H9 (cell line): Measurements from ENCODE around the gene PHYHIPL. TPM values are rescaled to one million over a fixed set of nuclear protein-coding genes. Genes with fewer than 3 reads are reported as not detected.

ENCODE experiments used
- DNase-seq: peaks from one replicate; pipeline ENCODE4 v3.0.0-alpha.2; 2017
- H2AFZ ChIP-seq: one replicate; pipeline ENCODE4 v1.6.1; 2013; ENCODE audit warnings: mild to moderate bottlenecking, low read length, control low read depth, moderate library complexity
- H2AK5ac ChIP-seq: 2 replicates; pipeline ENCODE4 v1.6.1; 2013; ENCODE audit warnings: low read length, control low read depth, mixed read lengths; ENCODE audit not compliant: insufficient read length
- H2BK120ac ChIP-seq: one replicate; pipeline ENCODE4 v1.6.1; 2013; ENCODE audit warnings: low read depth, mild to moderate bottlenecking, low read length, control low read depth, inconsistent platforms; ENCODE audit not compliant: poor library complexity, severe bottlenecking
- H2BK12ac ChIP-seq: 2 replicates; pipeline ENCODE4 v1.6.1; 2013; ENCODE audit warnings: low read length, control low read depth, mixed read lengths, low read depth; ENCODE audit not compliant: insufficient read length
- H2BK15ac ChIP-seq: 2 replicates; pipeline ENCODE4 v1.6.1; 2013; ENCODE audit warnings: low read depth, low read length, control low read depth
- H2BK20ac ChIP-seq: one replicate; pipeline ENCODE4 v1.6.1; 2013; ENCODE audit warnings: low read depth, mild to moderate bottlenecking, low read length, control low read depth, inconsistent platforms; ENCODE audit not compliant: poor library complexity, severe bottlenecking
- H2BK5ac ChIP-seq: 2 replicates; pipeline ENCODE4 v1.6.1; 2013; ENCODE audit warnings: low read length, control low read depth, mixed read lengths; ENCODE audit not compliant: insufficient read length
- H3K14ac ChIP-seq: 2 replicates; pipeline ENCODE4 v1.6.1; 2013; ENCODE audit warnings: low read length, control low read depth; ENCODE audit not compliant: insufficient read depth
- H3K18ac ChIP-seq: 2 replicates; pipeline ENCODE4 v1.6.1; 2013; ENCODE audit warnings: low read depth, mild to moderate bottlenecking, mixed read lengths, low read length, control low read depth; ENCODE audit not compliant: insufficient read length
- H3K23ac ChIP-seq: 2 replicates; pipeline ENCODE4 v1.6.1; 2013; ENCODE audit warnings: low read length, control low read depth, mixed read lengths, low read depth; ENCODE audit not compliant: insufficient read length
- H3K23me2 ChIP-seq: 2 replicates; pipeline ENCODE4 v1.6.1; 2013; ENCODE audit warnings: low read depth, mild to moderate bottlenecking, mixed read lengths, low read length, control low read depth; ENCODE audit not compliant: insufficient read length, poor library complexity, severe bottlenecking
- H3K27ac ChIP-seq: 2 replicates; pipeline ENCODE4 v1.5.1; 2013; ENCODE audit warnings: low read length, control low read depth, mixed read lengths, low read depth; ENCODE audit not compliant: insufficient read length
- H3K27me3 ChIP-seq: 2 replicates; pipeline ENCODE4 v1.6.1; 2013; ENCODE audit warnings: low read length, control low read depth, inconsistent platforms; ENCODE audit not compliant: insufficient read depth
- H3K4ac ChIP-seq: 2 replicates; pipeline ENCODE4 v1.6.1; 2013; ENCODE audit warnings: low read depth, mild to moderate bottlenecking, control low read depth, inconsistent platforms, low read length, moderate library complexity
- H3K4me1 ChIP-seq: 2 replicates; pipeline ENCODE4 v1.6.1; 2013; ENCODE audit warnings: low read length, control low read depth, inconsistent platforms; ENCODE audit not compliant: insufficient read depth
- H3K4me2 ChIP-seq: 2 replicates; pipeline ENCODE4 v1.6.1; 2013; ENCODE audit warnings: low read length, control low read depth, mixed read lengths; ENCODE audit not compliant: insufficient read length, insufficient read depth
- H3K56ac ChIP-seq: 2 replicates; pipeline ENCODE4 v1.6.1; 2013; ENCODE audit warnings: low read depth, mild to moderate bottlenecking, mixed read lengths, low read length, control low read depth; ENCODE audit not compliant: insufficient read length
- H3K79me1 ChIP-seq: 2 replicates; pipeline ENCODE4 v1.6.1; 2013; ENCODE audit warnings: low read depth, mild to moderate bottlenecking, moderate library complexity, low read length, control low read depth, inconsistent platforms; ENCODE audit not compliant: insufficient read depth, poor library complexity, severe bottlenecking
- H3K79me2 ChIP-seq: 2 replicates; pipeline ENCODE4 v1.6.1; 2013; ENCODE audit warnings: low read length, control low read depth, inconsistent platforms; ENCODE audit not compliant: insufficient read depth
- H3K9ac ChIP-seq: 2 replicates; pipeline ENCODE4 v1.6.1; 2013; ENCODE audit warnings: low read length, control low read depth, mixed read lengths; ENCODE audit not compliant: insufficient read length; ENCODE audit errors: extremely low read depth
- H3K9me3 ChIP-seq: one replicate; pipeline ENCODE4 v1.6.1; 2013; ENCODE audit warnings: low read depth, low read length, inconsistent platforms; ENCODE audit not compliant: control insufficient read depth
- H3T11ph ChIP-seq: one replicate; pipeline ENCODE4 v1.6.1; 2013; ENCODE audit warnings: mild to moderate bottlenecking, low read length, control low read depth, inconsistent platforms
- H4K20me1 ChIP-seq: one replicate; pipeline ENCODE4 v1.6.1; 2013; ENCODE audit not compliant: control insufficient read depth, insufficient read length, insufficient read depth
- H4K5ac ChIP-seq: 2 replicates; pipeline ENCODE4 v1.6.1; 2013; ENCODE audit warnings: low read depth, mild to moderate bottlenecking, mixed read lengths, low read length, control low read depth; ENCODE audit not compliant: insufficient read length
- H4K8ac ChIP-seq: replicated peaks from 2 replicates; pipeline ENCODE4 v1.6.1; 2013; ENCODE audit warnings: low read length, control low read depth, mixed read lengths, low read depth; ENCODE audit not compliant: insufficient read length
- H4K91ac ChIP-seq: 2 replicates; pipeline ENCODE4 v1.6.1; 2013; ENCODE audit warnings: low read depth, mild to moderate bottlenecking, moderate library complexity, mixed read lengths, low read length, control low read depth; ENCODE audit not compliant: insufficient read length
- H3K27ac Mint-ChIP-seq, 3 experiments: 2 replicates in 2 of 3; 3 replicates in 1 of 3; pipeline ENCODE4 v1.8.0; 2020 to 2021; ENCODE audit warnings: mixed read lengths in 3 of 3, mild to moderate bottlenecking in 1 of 3, moderate library complexity in 1 of 3
- H3K27me3 Mint-ChIP-seq: 2 replicates; pipeline ENCODE4 v1.8.0; 2021; ENCODE audit warnings: low read depth, mild to moderate bottlenecking, moderate library complexity, mixed read lengths
- H3K36me3 Mint-ChIP-seq, 3 experiments: 2 replicates in 2 of 3; 3 replicates in 1 of 3; pipeline ENCODE4 v1.8.0; 2020 to 2021; ENCODE audit warnings: low read depth in 3 of 3, mixed read lengths in 3 of 3; ENCODE audit not compliant: insufficient read depth in 1 of 3
- H3K4me1 Mint-ChIP-seq, 2 experiments: 2 replicates each; pipeline ENCODE4 v1.8.0; 2020; ENCODE audit warnings: mixed read lengths in 2 of 2
- H3K4me3 Mint-ChIP-seq, 2 experiments: 2 replicates in 1 of 2; 3 replicates in 1 of 2; pipeline ENCODE4 v1.8.0; 2020 to 2021; ENCODE audit warnings: mild to moderate bottlenecking in 2 of 2, mixed read lengths in 2 of 2, moderate library complexity in 1 of 2
- H3K9me3 Mint-ChIP-seq, 2 experiments: 2 replicates in 1 of 2; 3 replicates in 1 of 2; pipeline ENCODE4 v1.8.0; 2020; ENCODE audit warnings: mild to moderate bottlenecking in 2 of 2, mixed read lengths in 2 of 2, moderate library complexity in 1 of 2
- WGBS: extraction: QIAGEN DNeasy Blood & Tissue Kit; methylation state at CpG from one replicate; pipeline ENCODE4 v1.1.7; 2013; ENCODE audit warnings: missing lambda C conversion rate, low lambda C conversion rate, mixed read lengths; ENCODE audit not compliant: insufficient read length; ENCODE audit errors: extremely low coverage; 5-methylcytosine and 5-hydroxymethylcytosine counted together
- total RNA-seq: library from RNA; stranded (reverse); gene quantifications from 2 replicates; pipeline ENCODE4 v1.2.1, GENCODE V29; 2021
- TF ChIP-seq, protein P1 (sequence below): fragments of 200-600 bp; sonication (generic); conservative IDR thresholded peaks from 3 replicates; pipeline ENCODE4 v1.8.0; 2021; ENCODE audit warnings: antibody characterized with exemption, mild to moderate bottlenecking

PHYHIPL gene
- total RNA-seq, 1 experiment from 2014 or later: 0.44 TPM

DNA sequence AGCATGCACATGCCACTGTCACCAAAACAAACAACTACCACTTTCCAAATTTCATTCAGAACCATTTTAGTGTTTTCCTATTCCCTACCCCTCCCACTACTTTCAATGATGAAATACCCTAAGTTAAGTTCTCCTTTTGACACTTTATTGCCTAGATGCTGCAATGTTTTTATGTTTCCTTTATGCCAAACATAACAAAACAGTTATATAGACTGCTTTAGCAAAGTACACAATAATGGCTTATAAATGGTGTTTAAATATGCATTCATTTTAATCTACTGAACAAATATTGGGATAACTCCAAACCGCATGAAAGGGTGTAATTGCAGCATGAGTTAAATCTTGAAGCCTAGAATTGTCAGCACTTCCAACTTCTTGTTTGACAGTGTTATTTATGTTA lies 69.2 kb downstream of the PHYHIPL start:
- Histone ChIP-seq H2AK5ac (no peak overlapping the region), H2BK120ac (no peak overlapping the region), H3K4me1 (no peaks in the 10 kb centered on the region), H3K23me2 (no peaks in the 10 kb centered on the region), H3T11ph (no peak overlapping the region), H4K8ac (no peak overlapping the region), H2BK5ac (no peak overlapping the region), H4K5ac (no peak overlapping the region), H3K9me3 (no peaks in the 10 kb centered on the region), H3K23ac (no peak overlapping the region), H3K79me2 (no peaks in the 10 kb centered on the region), H2BK12ac (no peak overlapping the region), H3K4ac (no peak overlapping the region), H4K91ac (no peak overlapping the region), H3K9ac (no peak overlapping the region), H3K56ac (no peak overlapping the region), H3K79me1 (no peaks in the 10 kb centered on the region), H2AFZ (no peak overlapping the region), H3K4me2 (no peak overlapping the region), H4K20me1 (no peaks in the 10 kb centered on the region), H2BK20ac (no peak overlapping the region), H3K27me3 (no peaks in the 10 kb centered on the region), H3K27ac (no peak overlapping the region), H3K18ac (no peak overlapping the region), H3K14ac (no peak overlapping the region), H2BK15ac (no peak overlapping the region)
- no peaks in the 10 kb centered on the region for H3K9me3 Mint-ChIP-seq
- H3K36me3 Mint-ChIP-seq: no peaks in the 10 kb centered on the region; a peak in 1 of 7 replicates
- no peak for DNase-seq
- TF ChIP-seq, protein P1, sequence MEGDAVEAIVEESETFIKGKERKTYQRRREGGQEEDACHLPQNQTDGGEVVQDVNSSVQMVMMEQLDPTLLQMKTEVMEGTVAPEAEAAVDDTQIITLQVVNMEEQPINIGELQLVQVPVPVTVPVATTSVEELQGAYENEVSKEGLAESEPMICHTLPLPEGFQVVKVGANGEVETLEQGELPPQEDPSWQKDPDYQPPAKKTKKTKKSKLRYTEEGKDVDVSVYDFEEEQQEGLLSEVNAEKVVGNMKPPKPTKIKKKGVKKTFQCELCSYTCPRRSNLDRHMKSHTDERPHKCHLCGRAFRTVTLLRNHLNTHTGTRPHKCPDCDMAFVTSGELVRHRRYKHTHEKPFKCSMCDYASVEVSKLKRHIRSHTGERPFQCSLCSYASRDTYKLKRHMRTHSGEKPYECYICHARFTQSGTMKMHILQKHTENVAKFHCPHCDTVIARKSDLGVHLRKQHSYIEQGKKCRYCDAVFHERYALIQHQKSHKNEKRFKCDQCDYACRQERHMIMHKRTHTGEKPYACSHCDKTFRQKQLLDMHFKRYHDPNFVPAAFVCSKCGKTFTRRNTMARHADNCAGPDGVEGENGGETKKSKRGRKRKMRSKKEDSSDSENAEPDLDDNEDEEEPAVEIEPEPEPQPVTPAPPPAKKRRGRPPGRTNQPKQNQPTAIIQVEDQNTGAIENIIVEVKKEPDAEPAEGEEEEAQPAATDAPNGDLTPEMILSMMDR: no peak
- no peak overlapping the region for H3K4me3 Mint-ChIP-seq
- H3K4me1 Mint-ChIP-seq: no peaks in the 10 kb centered on the region
- no peak overlapping the region for H3K27ac Mint-ChIP-seq
- WGBS: no CpG with 5 or more reads among the region's 1 CpG
- no peaks in the 10 kb centered on the region for H3K27me3 Mint-ChIP-seq
